Neural cell (in vitro differentiated cells): Measurements from ENCODE around the gene ATP11A. TPM values are rescaled to one million over a fixed set of nuclear protein-coding genes. Genes with fewer than 3 reads are reported as not detected.

Source experiments
- H2AFZ ChIP-seq: fragments of 200-600, 300-800 bp; sonication (generic), shearing (Covaris generic); 2 replicates; pipeline ENCODE4 v1.6.0; 2014; ENCODE audit warnings: low read depth, mild to moderate bottlenecking, antibody characterized with exemption, low read length, moderate library complexity
- H3F3A ChIP-seq: fragments of 200-600 bp; shearing (Covaris generic); 2 replicates; pipeline ENCODE4 v1.6.1; 2016; ENCODE audit warnings: mild to moderate bottlenecking, moderate library complexity, mixed read lengths, antibody characterized with exemption, low read length; ENCODE audit not compliant: insufficient read depth, poor library complexity, severe bottlenecking
- H3K27ac ChIP-seq: fragments of 200-600, 300-800 bp; sonication (generic), shearing (Covaris generic); 2 replicates; pipeline ENCODE4 v1.5.1; 2014; ENCODE audit warnings: mild to moderate bottlenecking, low read length, moderate library complexity
- H3K27me3 ChIP-seq: fragments of 300-800, 200-600 bp; sonication (generic), shearing (Covaris generic); 2 replicates; pipeline ENCODE4 v1.6.0; 2014; ENCODE audit warnings: mild to moderate bottlenecking, low read depth, low read length, moderate library complexity; ENCODE audit not compliant: insufficient read depth
- H3K36me3 ChIP-seq: fragments of 300-800, 200-600 bp; sonication (generic), shearing (Covaris generic); 2 replicates; pipeline ENCODE4 v1.5.1; 2014; ENCODE audit warnings: mild to moderate bottlenecking, antibody characterized with exemption, low read length, moderate library complexity; ENCODE audit not compliant: insufficient read depth
- H3K4me2 ChIP-seq: fragments of 300-800, 200-600 bp; sonication (generic), shearing (Covaris generic); 2 replicates; pipeline ENCODE4 v1.6.0; 2014; ENCODE audit warnings: mild to moderate bottlenecking, low read length
- H3K4me3 ChIP-seq: fragments of 300-800, 200-600 bp; sonication (generic), shearing (Covaris generic); 2 replicates; pipeline ENCODE4 v1.5.1; 2014; ENCODE audit warnings: mild to moderate bottlenecking, low read length, moderate library complexity
- H3K79me2 ChIP-seq: fragments of 200-600 bp; shearing (Covaris generic); replicated peaks from 2 replicates; pipeline ENCODE4 v1.6.0; 2014; ENCODE audit warnings: mild to moderate bottlenecking, low read length, moderate library complexity; ENCODE audit not compliant: insufficient read depth
- H3K9ac ChIP-seq: fragments of 300-800, 200-600 bp; sonication (generic), shearing (Covaris generic); 2 replicates; pipeline ENCODE4 v1.6.1; 2016; ENCODE audit warnings: mild to moderate bottlenecking, low read length, mixed read lengths
- H3K9me2 ChIP-seq: fragments of 200-600 bp; shearing (Covaris generic); 2 replicates; pipeline ENCODE4 v1.6.1; 2016; ENCODE audit warnings: mild to moderate bottlenecking, low read length, mixed read lengths; ENCODE audit not compliant: insufficient read depth
- H3K9me3 ChIP-seq: fragments of 200-600, 300-800 bp; sonication (generic), shearing (Covaris generic); 2 replicates; pipeline ENCODE4 v1.6.1; 2016; ENCODE audit warnings: mild to moderate bottlenecking, mixed run types, low read length, moderate library complexity, mixed read lengths
- H4K20me1 ChIP-seq: fragments of 200-600 bp; shearing (Covaris generic); 2 replicates; pipeline ENCODE4 v1.6.1; 2016; ENCODE audit warnings: mild to moderate bottlenecking, mixed run types; ENCODE audit not compliant: insufficient read depth
- EP300 ChIP-seq: fragments of 450-650 bp; conservative IDR thresholded peaks from 2 replicates; pipeline ENCODE4 v1.6.1; 2014; ENCODE audit warnings: antibody characterized with exemption, mild to moderate bottlenecking, moderate library complexity; ENCODE audit not compliant: poor library complexity, severe bottlenecking
- EZH2 ChIP-seq: fragments of 200-600, 300-800 bp; shearing (Covaris generic), sonication (generic); IDR thresholded peaks from 2 replicates; pipeline ENCODE4 v1.6.1; 2014; ENCODE audit warnings: antibody characterized with exemption, low read length, borderline replicate concordance, mild to moderate bottlenecking; ENCODE audit not compliant: insufficient read depth, poor library complexity, severe bottlenecking
- MXI1 ChIP-seq: fragments of 450-650 bp; conservative IDR thresholded peaks from 2 replicates; pipeline ENCODE4 v1.6.1; 2014; ENCODE audit warnings: antibody characterized with exemption, mild to moderate bottlenecking; ENCODE audit not compliant: poor library complexity, severe bottlenecking
- POLR2AphosphoS5 ChIP-seq: IDR thresholded peaks from 2 replicates; pipeline ENCODE4 v1.6.1; 2012
- RAD21 ChIP-seq: fragments of 450-650 bp; conservative IDR thresholded peaks from 2 replicates; pipeline ENCODE4 v1.6.1; 2014; ENCODE audit warnings: antibody characterized with exemption, mild to moderate bottlenecking, moderate library complexity
- SMC3 ChIP-seq: fragments of 450-650 bp; conservative IDR thresholded peaks from 2 replicates; pipeline ENCODE4 v1.6.1; 2014; ENCODE audit warnings: antibody characterized with exemption, mild to moderate bottlenecking, moderate library complexity; ENCODE audit not compliant: poor library complexity
- TAF1 ChIP-seq: IDR thresholded peaks from 2 replicates; pipeline ENCODE4 v1.6.1; 2012; ENCODE audit warnings: low read depth
- polyA plus RNA-seq: library from polyadenylated mRNA; depleted of rRNA; stranded (reverse); fragments of >200 nt; gene quantifications from 2 replicates; pipeline ENCODE4 v1.2.3, GENCODE V29; 2014
- TF ChIP-seq, protein P1 (sequence below): fragments of 450-650 bp; IDR thresholded peaks from 2 replicates; pipeline ENCODE4 v1.5.1; 2014; ENCODE audit warnings: antibody characterized with exemption, mild to moderate bottlenecking, moderate library complexity; ENCODE audit not compliant: poor library complexity, severe bottlenecking
- TF ChIP-seq, protein P2 (sequence below): IDR thresholded peaks from 2 replicates; pipeline ENCODE4 v1.6.1; 2012; ENCODE audit warnings: borderline replicate concordance

The ATP11A gene
- polyA plus RNA-seq, 1 donor from 2014 or later = 3.0 TPM

DNA sequence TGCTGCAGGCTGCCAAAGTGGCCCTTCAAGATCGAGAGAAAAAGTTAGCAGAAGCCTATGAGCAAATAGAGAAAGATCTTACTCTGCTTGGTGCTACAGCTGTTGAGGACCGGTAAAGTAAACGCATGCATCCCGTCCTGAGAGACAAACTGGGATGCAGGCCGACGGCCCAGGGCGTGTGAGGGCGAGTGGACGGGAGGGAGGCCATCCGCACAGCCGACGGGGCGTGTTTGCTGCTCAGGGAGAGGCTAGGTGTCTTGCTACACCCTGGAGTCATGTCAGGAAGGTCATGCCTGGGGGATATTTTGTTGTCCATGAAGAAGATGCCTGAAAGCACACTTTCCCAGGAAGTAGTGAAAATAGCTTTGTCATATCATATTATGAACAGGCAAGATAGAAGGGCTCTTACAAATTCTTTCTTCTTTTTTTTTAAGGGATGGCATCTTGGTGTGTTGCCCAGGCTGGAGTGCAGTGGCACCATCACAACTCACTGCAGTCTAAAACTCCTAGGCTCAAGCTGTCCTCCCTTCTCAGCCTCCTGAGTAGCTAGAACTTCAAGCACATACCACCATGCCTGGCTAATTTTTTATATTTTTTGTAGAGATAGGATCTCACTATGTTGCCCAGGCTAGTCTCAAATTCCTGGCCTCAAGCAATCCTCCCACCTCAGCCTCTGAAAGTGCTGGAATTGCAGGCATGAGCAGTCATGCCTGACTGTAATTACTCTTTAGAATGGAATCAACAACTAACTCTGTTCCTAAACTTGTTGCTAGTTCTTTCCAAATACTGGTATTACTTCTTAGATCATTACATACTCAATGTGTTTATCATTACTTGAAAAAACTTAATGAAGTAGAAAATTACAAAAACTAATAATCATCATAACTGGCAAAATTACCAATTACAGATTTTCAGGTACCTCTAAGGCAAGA is 161.5 kb downstream of the ATP11A start:
- H3K4me3 ChIP-seq = no peak overlapping the region
- H3K4me2 ChIP-seq = no peak overlapping the region
- H3K27ac ChIP-seq = no peak overlapping the region
- H3K9ac ChIP-seq = no peak overlapping the region
- H3K27me3 ChIP-seq = no peaks in the 10 kb centered on the region
- no peaks in the 10 kb centered on the region for H3K9me2 ChIP-seq
- H4K20me1 ChIP-seq = no peaks in the 10 kb centered on the region
- H3K9me3 ChIP-seq = no peaks in the 10 kb centered on the region
- H3K36me3 ChIP-seq = no peaks in the 10 kb centered on the region
- no peaks in the 10 kb centered on the region for H3K79me2 ChIP-seq
- no peaks in the 10 kb centered on the region for H3F3A ChIP-seq
- H2AFZ ChIP-seq = no peak overlapping the region
- no peak for TF ChIP-seq MXI1
- TF ChIP-seq, protein P1, sequence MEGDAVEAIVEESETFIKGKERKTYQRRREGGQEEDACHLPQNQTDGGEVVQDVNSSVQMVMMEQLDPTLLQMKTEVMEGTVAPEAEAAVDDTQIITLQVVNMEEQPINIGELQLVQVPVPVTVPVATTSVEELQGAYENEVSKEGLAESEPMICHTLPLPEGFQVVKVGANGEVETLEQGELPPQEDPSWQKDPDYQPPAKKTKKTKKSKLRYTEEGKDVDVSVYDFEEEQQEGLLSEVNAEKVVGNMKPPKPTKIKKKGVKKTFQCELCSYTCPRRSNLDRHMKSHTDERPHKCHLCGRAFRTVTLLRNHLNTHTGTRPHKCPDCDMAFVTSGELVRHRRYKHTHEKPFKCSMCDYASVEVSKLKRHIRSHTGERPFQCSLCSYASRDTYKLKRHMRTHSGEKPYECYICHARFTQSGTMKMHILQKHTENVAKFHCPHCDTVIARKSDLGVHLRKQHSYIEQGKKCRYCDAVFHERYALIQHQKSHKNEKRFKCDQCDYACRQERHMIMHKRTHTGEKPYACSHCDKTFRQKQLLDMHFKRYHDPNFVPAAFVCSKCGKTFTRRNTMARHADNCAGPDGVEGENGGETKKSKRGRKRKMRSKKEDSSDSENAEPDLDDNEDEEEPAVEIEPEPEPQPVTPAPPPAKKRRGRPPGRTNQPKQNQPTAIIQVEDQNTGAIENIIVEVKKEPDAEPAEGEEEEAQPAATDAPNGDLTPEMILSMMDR = no peak
- TF ChIP-seq EZH2 = no peak
- no peak for TF ChIP-seq POLR2AphosphoS5
- no peak for TF ChIP-seq TAF1
- no peak for TF ChIP-seq SMC3
- no peak for TF ChIP-seq EP300
- no peak for TF ChIP-seq RAD21
- TF ChIP-seq, protein P2, sequence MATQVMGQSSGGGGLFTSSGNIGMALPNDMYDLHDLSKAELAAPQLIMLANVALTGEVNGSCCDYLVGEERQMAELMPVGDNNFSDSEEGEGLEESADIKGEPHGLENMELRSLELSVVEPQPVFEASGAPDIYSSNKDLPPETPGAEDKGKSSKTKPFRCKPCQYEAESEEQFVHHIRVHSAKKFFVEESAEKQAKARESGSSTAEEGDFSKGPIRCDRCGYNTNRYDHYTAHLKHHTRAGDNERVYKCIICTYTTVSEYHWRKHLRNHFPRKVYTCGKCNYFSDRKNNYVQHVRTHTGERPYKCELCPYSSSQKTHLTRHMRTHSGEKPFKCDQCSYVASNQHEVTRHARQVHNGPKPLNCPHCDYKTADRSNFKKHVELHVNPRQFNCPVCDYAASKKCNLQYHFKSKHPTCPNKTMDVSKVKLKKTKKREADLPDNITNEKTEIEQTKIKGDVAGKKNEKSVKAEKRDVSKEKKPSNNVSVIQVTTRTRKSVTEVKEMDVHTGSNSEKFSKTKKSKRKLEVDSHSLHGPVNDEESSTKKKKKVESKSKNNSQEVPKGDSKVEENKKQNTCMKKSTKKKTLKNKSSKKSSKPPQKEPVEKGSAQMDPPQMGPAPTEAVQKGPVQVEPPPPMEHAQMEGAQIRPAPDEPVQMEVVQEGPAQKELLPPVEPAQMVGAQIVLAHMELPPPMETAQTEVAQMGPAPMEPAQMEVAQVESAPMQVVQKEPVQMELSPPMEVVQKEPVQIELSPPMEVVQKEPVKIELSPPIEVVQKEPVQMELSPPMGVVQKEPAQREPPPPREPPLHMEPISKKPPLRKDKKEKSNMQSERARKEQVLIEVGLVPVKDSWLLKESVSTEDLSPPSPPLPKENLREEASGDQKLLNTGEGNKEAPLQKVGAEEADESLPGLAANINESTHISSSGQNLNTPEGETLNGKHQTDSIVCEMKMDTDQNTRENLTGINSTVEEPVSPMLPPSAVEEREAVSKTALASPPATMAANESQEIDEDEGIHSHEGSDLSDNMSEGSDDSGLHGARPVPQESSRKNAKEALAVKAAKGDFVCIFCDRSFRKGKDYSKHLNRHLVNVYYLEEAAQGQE = no peak

DNA sequence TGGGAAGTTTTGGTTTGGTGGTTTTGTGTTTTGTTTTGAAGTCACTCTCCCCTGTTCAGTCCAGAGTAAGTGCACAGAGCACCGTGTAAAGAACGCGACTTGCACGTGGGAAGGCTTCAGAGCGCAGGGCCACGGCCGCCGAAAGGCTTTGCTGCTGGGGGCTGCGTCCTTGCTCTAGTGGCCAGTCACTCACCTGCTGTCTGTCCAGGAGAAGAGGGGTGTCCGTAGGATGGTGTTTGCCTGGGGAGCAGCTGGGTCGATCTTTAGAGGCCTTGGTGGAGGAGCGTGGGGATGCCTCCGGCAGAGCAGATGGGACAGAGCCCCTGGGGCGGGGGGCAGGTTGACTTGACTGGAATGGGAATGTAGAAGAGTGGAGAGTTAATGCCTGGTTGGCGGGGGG is 162.6 kb downstream of the ATP11A start:
- H3K9me3 ChIP-seq = no peaks in the 10 kb centered on the region
- no peak overlapping the region for H3K4me2 ChIP-seq
- H3K27ac ChIP-seq = no peak overlapping the region
- H3K27me3 ChIP-seq = no peaks in the 10 kb centered on the region
- H4K20me1 ChIP-seq = no peaks in the 10 kb centered on the region
- no peaks in the 10 kb centered on the region for H3F3A ChIP-seq
- no peak overlapping the region for H2AFZ ChIP-seq
- TF ChIP-seq TAF1 (no peak), POLR2AphosphoS5 (no peak), SMC3 (no peak), RAD21 (no peak), EP300 (no peak), EZH2 (no peak), MXI1 (no peak)
- TF ChIP-seq, protein P2 = no peak
- TF ChIP-seq, protein P1 = no peak
- H3K79me2 ChIP-seq = no peaks in the 10 kb centered on the region
- H3K4me3 ChIP-seq = no peak overlapping the region
- H3K9me2 ChIP-seq = no peaks in the 10 kb centered on the region
- no peaks in the 10 kb centered on the region for H3K36me3 ChIP-seq
- H3K9ac ChIP-seq = no peak overlapping the region
